22Rv1 (cell line): Measurements from ENCODE around the gene ITGBL1.

Experiments used
- CTCF ChIP-seq: fragments of 450-650 bp; IDR thresholded peaks from 2 replicates; pipeline ENCODE4 v1.5.1; 2017; ENCODE audit warnings: mild to moderate bottlenecking
- ZFX ChIP-seq: fragments of 450-650 bp; IDR thresholded peaks from 2 replicates; pipeline ENCODE4 v1.6.1; 2017; ENCODE audit warnings: antibody characterized with exemption, borderline replicate concordance

- TF ChIP-seq CTCF (no peak), ZFX (no peak)
These were observed 70.1 kb downstream of the ITGBL1 start for GRCh38 chr13:101522607-101523006.
